Astrocyte (in vitro differentiated cells and primary cell): ENCODE data around the gene SLC35F1.

Experiments used
- EZH2 ChIP-seq: IDR thresholded peaks from 2 replicates; pipeline ENCODE4 v1.6.1; 2012; ENCODE audit warnings: mild to moderate bottlenecking, low read length, inconsistent platforms; ENCODE audit not compliant: insufficient read depth
- TF ChIP-seq, protein P1 (sequence below): IDR thresholded peaks from 2 replicates; pipeline ENCODE4 v1.5.1; 2011; ENCODE audit warnings: low read depth, mild to moderate bottlenecking, inconsistent platforms, low read length, moderate library complexity; ENCODE audit not compliant: insufficient read depth

DNA sequence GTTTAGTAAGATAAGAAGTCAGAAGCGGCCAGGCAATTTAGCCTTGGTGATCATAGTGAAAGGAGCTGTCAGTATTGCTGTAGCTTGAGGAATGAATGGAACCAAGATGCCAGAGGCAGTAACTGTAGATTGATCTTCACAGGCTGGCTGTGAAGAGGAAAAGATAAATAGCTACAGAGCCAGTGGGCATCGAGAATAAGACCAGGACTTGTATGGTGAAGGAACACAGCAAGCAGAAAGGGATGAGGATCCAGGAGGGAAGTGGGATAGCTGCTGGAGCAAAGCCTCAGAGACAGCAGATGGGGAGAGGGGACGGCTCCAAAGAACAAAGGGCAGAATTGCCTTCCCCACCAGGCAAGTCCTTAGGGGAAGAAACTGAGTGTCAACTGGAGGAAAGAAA lies 346.7 kb downstream of the SLC35F1 start:
- TF ChIP-seq, protein P1, sequence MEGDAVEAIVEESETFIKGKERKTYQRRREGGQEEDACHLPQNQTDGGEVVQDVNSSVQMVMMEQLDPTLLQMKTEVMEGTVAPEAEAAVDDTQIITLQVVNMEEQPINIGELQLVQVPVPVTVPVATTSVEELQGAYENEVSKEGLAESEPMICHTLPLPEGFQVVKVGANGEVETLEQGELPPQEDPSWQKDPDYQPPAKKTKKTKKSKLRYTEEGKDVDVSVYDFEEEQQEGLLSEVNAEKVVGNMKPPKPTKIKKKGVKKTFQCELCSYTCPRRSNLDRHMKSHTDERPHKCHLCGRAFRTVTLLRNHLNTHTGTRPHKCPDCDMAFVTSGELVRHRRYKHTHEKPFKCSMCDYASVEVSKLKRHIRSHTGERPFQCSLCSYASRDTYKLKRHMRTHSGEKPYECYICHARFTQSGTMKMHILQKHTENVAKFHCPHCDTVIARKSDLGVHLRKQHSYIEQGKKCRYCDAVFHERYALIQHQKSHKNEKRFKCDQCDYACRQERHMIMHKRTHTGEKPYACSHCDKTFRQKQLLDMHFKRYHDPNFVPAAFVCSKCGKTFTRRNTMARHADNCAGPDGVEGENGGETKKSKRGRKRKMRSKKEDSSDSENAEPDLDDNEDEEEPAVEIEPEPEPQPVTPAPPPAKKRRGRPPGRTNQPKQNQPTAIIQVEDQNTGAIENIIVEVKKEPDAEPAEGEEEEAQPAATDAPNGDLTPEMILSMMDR: no peak
- no peak for TF ChIP-seq EZH2
